ENCODE data around the gene LYZL2.
A peak's percentile ranks its signal among the peaks of the same experiment; 100 is the strongest.

LYZL2 gene

GRCh38 chr10:30589441-30589840 is 40.1 kb downstream of the LYZL2 start:
- DNase-seq, result no peak

- no peak for DNase-seq
Observed at GRCh38 chr10:30587522-30588031, 42.0 kb downstream of the LYZL2 start.

GRCh38 chr10:30586828-30587227 is 42.7 kb downstream of the LYZL2 start:
- DNase-seq, result no peak

GRCh38 chr10:30583778-30584415 is 45.7 kb downstream of the LYZL2 start:
- no peak for DNase-seq

GRCh38 chr10:30581779-30582380 is 47.7 kb downstream of the LYZL2 start:
- peak; percentile 6 for DNase-seq

- DNase-seq, result no peak
Observed at GRCh38 chr10:30580676-30581075, 48.9 kb downstream of the LYZL2 start.

GRCh38 chr10:30580241-30580640 is 49.3 kb downstream of the LYZL2 start:
- DNase-seq, result no peak

- DNase-seq, result no peak
Observed at GRCh38 chr10:30579574-30579973, 50.0 kb downstream of the LYZL2 start.

GRCh38 chr10:30577048-30577447 is 52.5 kb downstream of the LYZL2 start:
- DNase-seq, result no peak

GRCh38 chr10:30576641-30577040 is 52.9 kb downstream of the LYZL2 start:
- no peak for DNase-seq

GRCh38 chr10:30574432-30574796 is 55.1 kb downstream of the LYZL2 start:
- DNase-seq, result no peak

- no peak for DNase-seq
Observed at GRCh38 chr10:30573721-30574431, 55.7 kb downstream of the LYZL2 start.

GRCh38 chr10:30565449-30565848 is 64.1 kb downstream of the LYZL2 start:
- DNase-seq, result no peak

- DNase-seq, result no peak
Observed at GRCh38 chr10:30562787-30563186, 66.8 kb downstream of the LYZL2 start.

Data from NCI-H2107 (cell line).